Gastrocnemius medialis (tissue), 4 donors: ENCODE data around the gene LPGAT1.

Experiments
- POLR2A ChIP-seq, 2 donors: fragments of 450-650 bp; IDR thresholded peaks; one replicate each; pipeline ENCODE4 v1.6.1; 2017; ENCODE audit warnings: antibody characterized with exemption in 2 of 2, mild to moderate bottlenecking in 2 of 2, moderate library complexity in 2 of 2
- TF ChIP-seq, protein P1 (sequence below), 5 experiments: fragments of 450-650 bp in 3 of 5; fragments of 200-600 bp in 2 of 5; sonication (generic) in 2 of 5; IDR thresholded peaks in 4 of 5; conservative IDR thresholded peaks in 1 of 5; 1 replicate in 4 of 5; 2 replicates in 1 of 5; pipeline ENCODE4 v1.5.1; 2016 to 2019; ENCODE audit warnings: antibody characterized with exemption in 5 of 5, mild to moderate bottlenecking in 3 of 5, moderate library complexity in 3 of 5

DNA sequence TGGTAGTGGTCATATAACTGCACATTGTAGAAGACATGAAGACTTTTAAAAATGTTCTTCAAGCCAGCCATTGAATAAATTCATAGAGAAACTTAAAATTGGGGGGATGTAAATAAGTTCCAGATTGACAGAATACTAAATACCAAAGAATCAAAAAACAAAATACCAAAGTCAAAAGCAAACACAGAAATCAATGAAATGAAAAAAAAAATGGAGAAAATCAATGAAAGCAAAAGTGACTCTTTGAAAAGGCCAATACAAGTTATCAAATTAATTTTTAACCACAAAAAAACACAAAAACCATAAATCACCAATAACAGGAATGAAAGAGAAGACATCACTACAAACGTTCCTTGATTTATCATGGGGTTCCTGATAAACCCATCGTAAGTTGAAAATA is 25.6 kb downstream of the LPGAT1 start:
- TF ChIP-seq, protein P1, sequence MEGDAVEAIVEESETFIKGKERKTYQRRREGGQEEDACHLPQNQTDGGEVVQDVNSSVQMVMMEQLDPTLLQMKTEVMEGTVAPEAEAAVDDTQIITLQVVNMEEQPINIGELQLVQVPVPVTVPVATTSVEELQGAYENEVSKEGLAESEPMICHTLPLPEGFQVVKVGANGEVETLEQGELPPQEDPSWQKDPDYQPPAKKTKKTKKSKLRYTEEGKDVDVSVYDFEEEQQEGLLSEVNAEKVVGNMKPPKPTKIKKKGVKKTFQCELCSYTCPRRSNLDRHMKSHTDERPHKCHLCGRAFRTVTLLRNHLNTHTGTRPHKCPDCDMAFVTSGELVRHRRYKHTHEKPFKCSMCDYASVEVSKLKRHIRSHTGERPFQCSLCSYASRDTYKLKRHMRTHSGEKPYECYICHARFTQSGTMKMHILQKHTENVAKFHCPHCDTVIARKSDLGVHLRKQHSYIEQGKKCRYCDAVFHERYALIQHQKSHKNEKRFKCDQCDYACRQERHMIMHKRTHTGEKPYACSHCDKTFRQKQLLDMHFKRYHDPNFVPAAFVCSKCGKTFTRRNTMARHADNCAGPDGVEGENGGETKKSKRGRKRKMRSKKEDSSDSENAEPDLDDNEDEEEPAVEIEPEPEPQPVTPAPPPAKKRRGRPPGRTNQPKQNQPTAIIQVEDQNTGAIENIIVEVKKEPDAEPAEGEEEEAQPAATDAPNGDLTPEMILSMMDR (IDR thresholded peaks at IDR 0.05 in 4 of 5, conservative IDR thresholded peaks at IDR 0.05 in 1 of 5), result no peak
- no peak for TF ChIP-seq POLR2A (IDR thresholded peaks at IDR 0.05)
